HG02588 (cell line): Measurements from ENCODE around the gene C1orf105.

ENCODE experiments used
- ATAC-seq: cut with Tn5 transposase; IDR thresholded peaks from one replicate; pipeline ENCODE4 v1.9.1; 2021; ENCODE audit warnings: mild to moderate bottlenecking, moderate library complexity; ENCODE audit not compliant: unreplicated experiment

Gene C1orf105

GRCh38 chr1:172395576-172395975 lies 24.9 kb upstream of the C1orf105 start:
- ATAC-seq, result no peak

GRCh38 chr1:172397221-172397620 lies 23.3 kb upstream of the C1orf105 start:
- peak; percentile 40 for ATAC-seq

- ATAC-seq, result no peak
These were observed 22.9 kb upstream of the C1orf105 start for GRCh38 chr1:172397633-172398032.

GRCh38 chr1:172398193-172398592 lies 22.3 kb upstream of the C1orf105 start:
- ATAC-seq, result no peak

- ATAC-seq, result no peak
These were observed 21.3 kb upstream of the C1orf105 start for GRCh38 chr1:172398970-172399755.

- no peak for ATAC-seq
These were observed 20.4 kb upstream of the C1orf105 start for GRCh38 chr1:172399756-172400721.

GRCh38 chr1:172400722-172401105 lies 19.8 kb upstream of the C1orf105 start:
- no peak for ATAC-seq

- ATAC-seq, result no peak
These were observed 19.0 kb upstream of the C1orf105 start for GRCh38 chr1:172401477-172401876.

- ATAC-seq, result no peak
These were observed 18.6 kb upstream of the C1orf105 start for GRCh38 chr1:172401892-172402291.

- no peak for ATAC-seq
These were observed 17.5 kb upstream of the C1orf105 start for GRCh38 chr1:172402878-172403569.

- no peak for ATAC-seq
These were observed 16.4 kb upstream of the C1orf105 start for GRCh38 chr1:172404121-172404520.

- no peak for ATAC-seq
These were observed 14.6 kb upstream of the C1orf105 start for GRCh38 chr1:172405912-172406311.

GRCh38 chr1:172406968-172407367 lies 13.5 kb upstream of the C1orf105 start:
- no peak for ATAC-seq

- no peak for ATAC-seq
These were observed 11.5 kb upstream of the C1orf105 start for GRCh38 chr1:172408958-172409357.

- no peak for ATAC-seq
These were observed 10.5 kb upstream of the C1orf105 start for GRCh38 chr1:172410027-172410426.

- ATAC-seq, result no peak
These were observed 8.6 kb upstream of the C1orf105 start for GRCh38 chr1:172411791-172412338.

GRCh38 chr1:172414331-172414730 lies 6.2 kb upstream of the C1orf105 start:
- no peak for ATAC-seq

GRCh38 chr1:172416496-172417035 lies 3.9 kb upstream of the C1orf105 start:
- no peak for ATAC-seq

- ATAC-seq, result no peak
These were observed 2.9 kb upstream of the C1orf105 start for GRCh38 chr1:172417557-172417956.

GRCh38 chr1:172421974-172422604 lies 1.6 kb downstream of the C1orf105 start:
- ATAC-seq, result no peak
